H9 (cell line): ENCODE measurements around the gene NDRG4. TPM values are rescaled to one million over a fixed set of nuclear protein-coding genes. Genes with fewer than 3 reads are reported as not detected.

Source experiments
- DNase-seq: peaks from one replicate; pipeline ENCODE4 v3.0.0-alpha.2; 2017
- H2AFZ ChIP-seq: one replicate; pipeline ENCODE4 v1.6.1; 2013; ENCODE audit warnings: mild to moderate bottlenecking, low read length, control low read depth, moderate library complexity
- H2AK5ac ChIP-seq: 2 replicates; pipeline ENCODE4 v1.6.1; 2013; ENCODE audit warnings: low read length, control low read depth, mixed read lengths; ENCODE audit not compliant: insufficient read length
- H2BK120ac ChIP-seq: one replicate; pipeline ENCODE4 v1.6.1; 2013; ENCODE audit warnings: low read depth, mild to moderate bottlenecking, low read length, control low read depth, inconsistent platforms; ENCODE audit not compliant: poor library complexity, severe bottlenecking
- H2BK12ac ChIP-seq: 2 replicates; pipeline ENCODE4 v1.6.1; 2013; ENCODE audit warnings: low read length, control low read depth, mixed read lengths, low read depth; ENCODE audit not compliant: insufficient read length
- H2BK15ac ChIP-seq: 2 replicates; pipeline ENCODE4 v1.6.1; 2013; ENCODE audit warnings: low read depth, low read length, control low read depth
- H2BK20ac ChIP-seq: one replicate; pipeline ENCODE4 v1.6.1; 2013; ENCODE audit warnings: low read depth, mild to moderate bottlenecking, low read length, control low read depth, inconsistent platforms; ENCODE audit not compliant: poor library complexity, severe bottlenecking
- H2BK5ac ChIP-seq: 2 replicates; pipeline ENCODE4 v1.6.1; 2013; ENCODE audit warnings: low read length, control low read depth, mixed read lengths; ENCODE audit not compliant: insufficient read length
- H3K14ac ChIP-seq: 2 replicates; pipeline ENCODE4 v1.6.1; 2013; ENCODE audit warnings: low read length, control low read depth; ENCODE audit not compliant: insufficient read depth
- H3K18ac ChIP-seq: 2 replicates; pipeline ENCODE4 v1.6.1; 2013; ENCODE audit warnings: low read depth, mild to moderate bottlenecking, mixed read lengths, low read length, control low read depth; ENCODE audit not compliant: insufficient read length
- H3K23ac ChIP-seq: 2 replicates; pipeline ENCODE4 v1.6.1; 2013; ENCODE audit warnings: low read length, control low read depth, mixed read lengths, low read depth; ENCODE audit not compliant: insufficient read length
- H3K23me2 ChIP-seq: 2 replicates; pipeline ENCODE4 v1.6.1; 2013; ENCODE audit warnings: low read depth, mild to moderate bottlenecking, mixed read lengths, low read length, control low read depth; ENCODE audit not compliant: insufficient read length, poor library complexity, severe bottlenecking
- H3K27ac ChIP-seq: 2 replicates; pipeline ENCODE4 v1.5.1; 2013; ENCODE audit warnings: low read length, control low read depth, mixed read lengths, low read depth; ENCODE audit not compliant: insufficient read length
- H3K27me3 ChIP-seq: 2 replicates; pipeline ENCODE4 v1.6.1; 2013; ENCODE audit warnings: low read length, control low read depth, inconsistent platforms; ENCODE audit not compliant: insufficient read depth
- H3K4ac ChIP-seq: 2 replicates; pipeline ENCODE4 v1.6.1; 2013; ENCODE audit warnings: low read depth, mild to moderate bottlenecking, control low read depth, inconsistent platforms, low read length, moderate library complexity
- H3K4me1 ChIP-seq: 2 replicates; pipeline ENCODE4 v1.6.1; 2013; ENCODE audit warnings: low read length, control low read depth, inconsistent platforms; ENCODE audit not compliant: insufficient read depth
- H3K4me2 ChIP-seq: 2 replicates; pipeline ENCODE4 v1.6.1; 2013; ENCODE audit warnings: low read length, control low read depth, mixed read lengths; ENCODE audit not compliant: insufficient read length, insufficient read depth
- H3K56ac ChIP-seq: 2 replicates; pipeline ENCODE4 v1.6.1; 2013; ENCODE audit warnings: low read depth, mild to moderate bottlenecking, mixed read lengths, low read length, control low read depth; ENCODE audit not compliant: insufficient read length
- H3K79me1 ChIP-seq: 2 replicates; pipeline ENCODE4 v1.6.1; 2013; ENCODE audit warnings: low read depth, mild to moderate bottlenecking, moderate library complexity, low read length, control low read depth, inconsistent platforms; ENCODE audit not compliant: insufficient read depth, poor library complexity, severe bottlenecking
- H3K79me2 ChIP-seq: 2 replicates; pipeline ENCODE4 v1.6.1; 2013; ENCODE audit warnings: low read length, control low read depth, inconsistent platforms; ENCODE audit not compliant: insufficient read depth
- H3K9ac ChIP-seq: 2 replicates; pipeline ENCODE4 v1.6.1; 2013; ENCODE audit warnings: low read length, control low read depth, mixed read lengths; ENCODE audit not compliant: insufficient read length; ENCODE audit errors: extremely low read depth
- H3K9me3 ChIP-seq: one replicate; pipeline ENCODE4 v1.6.1; 2013; ENCODE audit warnings: low read depth, low read length, inconsistent platforms; ENCODE audit not compliant: control insufficient read depth
- H3T11ph ChIP-seq: one replicate; pipeline ENCODE4 v1.6.1; 2013; ENCODE audit warnings: mild to moderate bottlenecking, low read length, control low read depth, inconsistent platforms
- H4K20me1 ChIP-seq: one replicate; pipeline ENCODE4 v1.6.1; 2013; ENCODE audit not compliant: control insufficient read depth, insufficient read length, insufficient read depth
- H4K5ac ChIP-seq: 2 replicates; pipeline ENCODE4 v1.6.1; 2013; ENCODE audit warnings: low read depth, mild to moderate bottlenecking, mixed read lengths, low read length, control low read depth; ENCODE audit not compliant: insufficient read length
- H4K8ac ChIP-seq: replicated peaks from 2 replicates; pipeline ENCODE4 v1.6.1; 2013; ENCODE audit warnings: low read length, control low read depth, mixed read lengths, low read depth; ENCODE audit not compliant: insufficient read length
- H4K91ac ChIP-seq: 2 replicates; pipeline ENCODE4 v1.6.1; 2013; ENCODE audit warnings: low read depth, mild to moderate bottlenecking, moderate library complexity, mixed read lengths, low read length, control low read depth; ENCODE audit not compliant: insufficient read length
- H3K27ac Mint-ChIP-seq, 3 experiments: 2 replicates in 2 of 3; 3 replicates in 1 of 3; pipeline ENCODE4 v1.8.0; 2020 to 2021; ENCODE audit warnings: mixed read lengths in 3 of 3, mild to moderate bottlenecking in 1 of 3, moderate library complexity in 1 of 3
- H3K27me3 Mint-ChIP-seq: 2 replicates; pipeline ENCODE4 v1.8.0; 2021; ENCODE audit warnings: low read depth, mild to moderate bottlenecking, moderate library complexity, mixed read lengths
- H3K36me3 Mint-ChIP-seq, 3 experiments: 2 replicates in 2 of 3; 3 replicates in 1 of 3; pipeline ENCODE4 v1.8.0; 2020 to 2021; ENCODE audit warnings: low read depth in 3 of 3, mixed read lengths in 3 of 3; ENCODE audit not compliant: insufficient read depth in 1 of 3
- H3K4me1 Mint-ChIP-seq, 2 experiments: 2 replicates each; pipeline ENCODE4 v1.8.0; 2020; ENCODE audit warnings: mixed read lengths in 2 of 2
- H3K4me3 Mint-ChIP-seq, 2 experiments: 2 replicates in 1 of 2; 3 replicates in 1 of 2; pipeline ENCODE4 v1.8.0; 2020 to 2021; ENCODE audit warnings: mild to moderate bottlenecking in 2 of 2, mixed read lengths in 2 of 2, moderate library complexity in 1 of 2
- H3K9me3 Mint-ChIP-seq, 2 experiments: 2 replicates in 1 of 2; 3 replicates in 1 of 2; pipeline ENCODE4 v1.8.0; 2020; ENCODE audit warnings: mild to moderate bottlenecking in 2 of 2, mixed read lengths in 2 of 2, moderate library complexity in 1 of 2
- total RNA-seq: library from RNA; stranded (reverse); gene quantifications from 2 replicates; pipeline ENCODE4 v1.2.1, GENCODE V29; 2021
- TF ChIP-seq, protein P1 (sequence below): fragments of 200-600 bp; sonication (generic); conservative IDR thresholded peaks from 3 replicates; pipeline ENCODE4 v1.8.0; 2021; ENCODE audit warnings: antibody characterized with exemption, mild to moderate bottlenecking

The NDRG4 gene
- total RNA-seq, 1 experiment from 2014 or later = 18.6 TPM

DNA sequence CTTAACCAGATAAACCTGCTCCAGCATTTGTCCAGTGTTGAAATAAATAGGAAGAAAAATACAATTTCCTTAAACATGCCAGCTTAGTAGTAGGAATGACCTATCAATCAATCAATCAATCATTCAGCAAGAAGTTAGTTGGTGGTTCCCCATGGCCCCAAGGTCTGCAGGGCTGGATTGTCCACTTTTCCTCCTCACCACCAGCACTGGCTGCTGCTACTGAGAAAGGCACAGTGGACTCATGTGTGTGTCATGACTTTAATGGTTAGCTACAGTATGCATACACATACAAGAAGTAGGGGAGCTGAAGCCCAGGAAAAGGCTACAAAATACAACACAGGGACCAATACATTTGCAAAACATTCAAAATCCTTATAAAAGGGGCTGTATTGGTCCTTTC is 19.8 kb downstream of the NDRG4 start:
- Histone ChIP-seq H3K4me1 (0 out of 2 replicates have a peak, but pooled peaks cover 3% of the 10 kb centered on the region), H2BK12ac (no peak overlapping the region), H3K9ac (no peak overlapping the region), H2AFZ (no peak overlapping the region), H4K91ac (no peak overlapping the region), H4K5ac (no peak overlapping the region), H3K79me1 (no peaks in the 10 kb centered on the region), H2BK120ac (no peak overlapping the region), H2BK15ac (no peak overlapping the region), H4K8ac (no peak overlapping the region), H2BK5ac (no peak overlapping the region), H4K20me1 (no peaks in the 10 kb centered on the region), H3K18ac (no peak overlapping the region), H3K23me2 (no peaks in the 10 kb centered on the region), H3K27ac (no peak overlapping the region), H3K27me3 (no peaks in the 10 kb centered on the region), H2AK5ac (no peak overlapping the region), H3K79me2 (no peaks in the 10 kb centered on the region), H3K9me3 (no peaks in the 10 kb centered on the region), H3T11ph (no peak overlapping the region), H3K4ac (no peak overlapping the region), H3K4me2 (no peak overlapping the region), H3K23ac (no peak overlapping the region), H2BK20ac (no peak overlapping the region), H3K56ac (no peak overlapping the region), H3K14ac (no peak overlapping the region)
- no peak overlapping the region for H3K4me3 Mint-ChIP-seq
- TF ChIP-seq, protein P1, sequence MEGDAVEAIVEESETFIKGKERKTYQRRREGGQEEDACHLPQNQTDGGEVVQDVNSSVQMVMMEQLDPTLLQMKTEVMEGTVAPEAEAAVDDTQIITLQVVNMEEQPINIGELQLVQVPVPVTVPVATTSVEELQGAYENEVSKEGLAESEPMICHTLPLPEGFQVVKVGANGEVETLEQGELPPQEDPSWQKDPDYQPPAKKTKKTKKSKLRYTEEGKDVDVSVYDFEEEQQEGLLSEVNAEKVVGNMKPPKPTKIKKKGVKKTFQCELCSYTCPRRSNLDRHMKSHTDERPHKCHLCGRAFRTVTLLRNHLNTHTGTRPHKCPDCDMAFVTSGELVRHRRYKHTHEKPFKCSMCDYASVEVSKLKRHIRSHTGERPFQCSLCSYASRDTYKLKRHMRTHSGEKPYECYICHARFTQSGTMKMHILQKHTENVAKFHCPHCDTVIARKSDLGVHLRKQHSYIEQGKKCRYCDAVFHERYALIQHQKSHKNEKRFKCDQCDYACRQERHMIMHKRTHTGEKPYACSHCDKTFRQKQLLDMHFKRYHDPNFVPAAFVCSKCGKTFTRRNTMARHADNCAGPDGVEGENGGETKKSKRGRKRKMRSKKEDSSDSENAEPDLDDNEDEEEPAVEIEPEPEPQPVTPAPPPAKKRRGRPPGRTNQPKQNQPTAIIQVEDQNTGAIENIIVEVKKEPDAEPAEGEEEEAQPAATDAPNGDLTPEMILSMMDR = no peak
- peaks cover 29 to 91% (median 68%) of the 10 kb centered on the region in 3 experiments; a peak in 6 of 7 replicates for H3K36me3 Mint-ChIP-seq
- DNase-seq = no peak
- H3K27ac Mint-ChIP-seq = 0 out of 7 replicates have a peak overlapping the region, but pooled peaks of 2 of the 3 experiments have one; percentile 15 to 51
- no peaks in the 10 kb centered on the region; the same call in 1 of the 2 replicates for H3K27me3 Mint-ChIP-seq
- peaks cover 10 to 16% of the 10 kb centered on the region in 2 experiments for H3K4me1 Mint-ChIP-seq
- H3K9me3 Mint-ChIP-seq = no peaks in the 10 kb centered on the region; a peak in 2 of 5 replicates
